GM19438 (cell line): ENCODE data around the gene RASAL2.
"Not testable (repeated sequence)": the region's sequence is repeated elsewhere in the genome, so short reads cannot be mapped to it uniquely, and the experiment has no call there.

Experiments
- ATAC-seq: cut with Tn5 transposase; IDR thresholded peaks from one replicate; pipeline ENCODE4 v1.9.1; 2021; ENCODE audit warnings: low read depth; ENCODE audit not compliant: unreplicated experiment

The RASAL2 gene

DNA sequence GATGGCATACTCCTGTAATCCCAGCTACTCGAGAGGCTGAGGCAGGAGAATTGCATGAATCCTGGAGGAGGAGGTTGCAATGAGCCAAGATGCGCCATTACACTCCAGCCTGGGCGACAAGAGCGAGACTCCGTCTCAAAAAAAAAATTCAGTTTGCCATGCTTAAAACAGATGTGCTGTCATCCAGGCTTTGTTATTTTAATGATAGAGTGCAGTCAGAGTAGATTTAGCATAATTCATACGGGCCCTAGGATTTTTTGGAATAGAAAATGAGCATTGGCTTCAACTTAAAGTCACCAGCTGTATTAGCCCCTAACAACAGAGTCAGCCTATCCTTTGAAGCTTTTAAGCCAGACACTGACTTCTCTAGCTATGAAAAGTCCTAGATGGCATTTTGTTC lies 124.6 kb downstream of the RASAL2 start:
- ATAC-seq = no peak

DNA sequence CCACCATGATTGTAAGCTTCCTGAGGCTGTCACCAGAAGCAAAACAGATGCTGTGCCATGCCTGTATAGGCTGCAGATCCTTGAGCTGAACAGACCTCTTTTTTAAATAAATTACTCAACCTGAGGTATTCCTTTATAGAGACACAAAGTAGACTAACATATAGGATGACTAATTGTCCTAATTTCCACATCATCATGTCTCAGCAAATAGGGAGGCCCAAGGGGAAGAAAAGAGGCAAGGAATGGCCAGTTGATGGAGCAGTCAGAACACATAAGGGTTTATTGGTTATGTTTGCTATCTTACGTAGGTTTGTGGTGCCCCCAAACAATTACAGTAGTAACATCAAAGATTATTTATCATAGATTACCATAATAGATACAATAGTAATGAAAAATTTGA lies 126.2 kb downstream of the RASAL2 start:
- ATAC-seq = no peak

DNA sequence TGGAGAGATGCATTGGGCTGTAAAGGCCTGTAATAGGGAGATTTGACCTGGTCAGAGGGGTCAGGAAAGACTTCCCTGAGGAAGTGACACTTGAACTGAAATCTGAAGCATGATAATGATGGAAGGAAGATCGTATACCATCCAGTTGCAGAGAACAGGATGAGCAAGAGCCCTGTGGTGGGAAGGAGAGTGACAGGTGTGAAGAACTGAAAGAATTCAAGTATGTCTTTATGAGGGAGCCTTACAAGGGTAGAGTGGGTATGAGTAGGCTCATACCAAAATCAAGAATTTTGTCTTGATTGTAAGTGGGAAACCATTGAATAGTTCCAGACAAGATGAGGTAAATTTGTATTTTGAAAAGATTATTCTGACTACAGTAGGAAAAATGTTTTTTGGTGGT lies 129.4 kb downstream of the RASAL2 start:
- no peak for ATAC-seq

DNA sequence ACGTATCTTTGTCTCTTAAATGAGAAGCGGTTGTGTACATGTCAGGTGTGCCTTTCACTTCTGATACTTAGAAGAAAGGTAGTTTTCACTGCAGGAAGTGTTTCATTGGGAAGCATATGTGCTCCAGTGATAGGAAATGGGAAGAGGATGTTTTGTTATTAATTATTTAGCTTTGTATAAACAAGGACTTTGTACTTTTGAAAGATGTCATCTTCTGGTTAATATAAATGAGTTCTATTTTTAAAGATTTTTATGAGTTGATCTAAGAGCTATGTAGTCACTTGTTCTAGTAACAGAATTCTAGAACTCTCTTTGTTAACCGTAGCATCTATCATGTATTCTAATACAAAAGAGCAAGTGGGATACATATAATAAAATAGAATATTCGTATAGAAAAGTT lies 130.5 kb downstream of the RASAL2 start:
- ATAC-seq = no peak

DNA sequence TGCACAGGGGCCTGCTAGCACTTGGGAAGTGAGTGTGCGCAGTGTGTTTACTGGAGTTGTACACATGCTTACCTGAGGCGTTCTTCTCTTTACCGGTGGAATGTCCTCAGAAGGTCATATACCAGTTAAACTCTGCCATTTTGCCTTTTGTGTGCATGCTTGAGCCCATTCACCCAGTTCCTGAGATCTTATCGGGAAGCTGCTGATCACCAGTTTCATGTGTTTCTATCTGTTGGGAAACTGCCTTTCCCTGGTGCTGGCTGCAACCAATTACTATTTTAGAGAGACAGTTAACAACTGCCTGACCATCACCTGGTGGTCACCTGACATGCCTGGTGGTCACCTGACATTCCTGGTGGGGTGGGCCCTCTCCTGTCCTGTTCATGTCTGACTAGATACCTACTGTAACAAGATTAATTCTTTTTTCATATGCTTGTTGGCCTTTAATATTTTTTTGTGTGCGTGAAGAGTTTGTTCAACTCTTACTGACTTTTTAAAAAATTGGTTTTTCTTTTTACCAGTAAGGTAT lies 137.0 kb downstream of the RASAL2 start:
- ATAC-seq = no peak

DNA sequence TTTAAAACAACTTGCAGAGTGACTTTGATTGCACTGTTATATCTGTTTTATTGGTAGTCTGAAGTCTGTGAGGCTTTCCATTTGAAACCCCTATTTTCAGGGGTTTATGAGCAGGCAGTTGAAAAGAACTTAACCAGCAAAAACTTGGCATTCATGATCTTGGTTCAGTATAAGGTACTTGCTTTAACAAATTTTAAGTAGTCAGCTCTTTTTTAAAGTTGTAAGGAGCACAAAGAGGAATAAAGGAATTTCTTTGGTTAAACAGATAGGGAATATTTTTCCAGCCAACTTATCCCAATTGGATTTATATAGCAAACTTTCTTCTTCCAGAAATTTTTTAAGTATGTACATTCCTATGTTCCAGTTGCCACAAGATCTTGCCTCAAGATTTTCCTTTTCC lies 138.2 kb downstream of the RASAL2 start:
- no peak for ATAC-seq

DNA sequence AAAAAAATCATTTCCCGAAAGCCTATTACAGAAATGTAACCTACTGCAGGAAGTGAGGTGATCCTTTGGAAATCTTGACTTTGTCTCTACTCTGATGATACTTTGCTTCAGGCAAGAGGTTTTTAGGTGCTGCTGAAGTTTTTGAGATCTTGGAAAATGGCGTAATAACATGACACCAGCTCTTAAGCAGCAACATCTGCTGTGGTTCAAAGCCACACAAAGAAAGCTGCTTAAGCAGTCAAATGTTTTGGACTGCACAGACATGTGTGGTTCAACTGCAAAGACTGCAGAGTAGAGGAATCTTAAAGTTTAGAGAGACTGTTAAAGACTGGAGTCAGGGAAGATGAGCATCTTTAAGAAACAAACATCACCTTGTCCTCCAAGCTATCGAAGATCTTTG lies 139.0 kb downstream of the RASAL2 start:
- ATAC-seq = no peak

DNA sequence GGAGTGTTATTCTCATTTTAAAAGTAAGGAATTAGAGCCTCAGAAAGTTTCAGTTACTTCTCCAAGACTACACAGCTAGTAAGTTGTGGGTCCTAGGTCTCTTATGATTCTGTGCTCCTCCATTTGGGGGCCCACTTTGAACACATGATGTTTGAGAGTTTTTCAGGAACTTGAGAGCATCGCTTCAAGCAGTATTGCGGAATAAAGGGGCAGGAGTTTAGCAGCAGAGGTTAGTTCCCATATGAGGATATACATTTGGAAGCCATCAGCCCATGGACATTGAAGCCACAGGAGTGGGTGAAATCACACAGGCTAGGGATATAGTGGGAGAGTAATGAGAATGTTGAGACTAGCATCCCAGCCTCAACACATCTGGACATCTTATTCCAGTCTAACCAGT lies 143.2 kb downstream of the RASAL2 start:
- ATAC-seq = no peak

DNA sequence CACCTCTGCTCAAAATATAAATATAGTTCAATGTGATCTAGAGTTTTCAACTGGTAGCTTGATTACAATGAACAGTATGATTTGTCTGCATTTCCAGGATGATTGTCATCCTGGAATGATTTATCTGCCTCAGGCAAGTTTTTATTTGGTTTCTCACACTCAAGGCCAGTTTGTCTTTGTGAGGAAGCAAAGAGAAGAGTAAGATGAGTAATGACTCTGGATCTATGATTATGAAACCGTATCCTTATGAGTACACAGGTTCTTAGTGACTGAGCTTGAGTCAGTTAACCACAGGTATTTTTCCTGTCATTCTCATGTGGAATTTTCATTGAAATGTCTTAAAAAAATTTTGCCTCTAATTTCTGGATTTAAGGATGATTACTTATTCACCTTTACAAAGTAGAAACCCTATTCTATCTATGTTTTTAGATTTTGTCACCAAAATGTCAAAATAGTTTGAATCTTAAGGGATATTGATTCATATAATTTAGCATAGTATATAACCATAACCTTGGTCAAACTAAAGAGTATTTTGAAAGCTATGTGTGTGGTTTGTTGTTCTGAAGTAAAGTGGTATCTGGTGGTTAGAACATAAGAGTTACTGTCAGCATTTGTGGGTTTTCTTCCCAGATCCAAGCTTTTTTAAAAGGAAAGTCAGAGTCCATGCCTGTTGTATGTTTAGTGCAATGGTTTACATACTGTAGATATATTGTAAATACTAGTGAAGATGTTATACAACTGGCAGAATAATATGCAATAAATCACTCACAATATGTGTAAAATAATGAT lies 145.0 kb downstream of the RASAL2 start:
- ATAC-seq = no peak

DNA sequence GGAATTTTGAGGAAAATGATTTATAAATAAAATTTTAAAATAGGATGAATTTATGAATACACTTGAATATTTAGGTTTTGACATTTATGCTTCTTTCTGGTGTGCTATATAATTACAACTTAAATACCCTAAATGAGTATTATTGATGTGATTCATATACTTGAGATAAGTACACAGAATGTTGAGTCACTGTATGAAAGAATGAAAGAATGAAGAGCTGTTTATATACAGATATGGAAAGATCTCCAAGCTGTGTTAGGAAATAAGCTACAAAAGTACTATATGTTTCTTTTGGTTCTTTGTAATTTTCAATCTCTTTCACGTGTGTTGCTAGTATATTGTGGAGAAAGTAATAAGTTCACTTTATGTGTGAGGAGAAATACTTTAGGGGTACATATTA lies 147.2 kb downstream of the RASAL2 start:
- ATAC-seq = no peak

DNA sequence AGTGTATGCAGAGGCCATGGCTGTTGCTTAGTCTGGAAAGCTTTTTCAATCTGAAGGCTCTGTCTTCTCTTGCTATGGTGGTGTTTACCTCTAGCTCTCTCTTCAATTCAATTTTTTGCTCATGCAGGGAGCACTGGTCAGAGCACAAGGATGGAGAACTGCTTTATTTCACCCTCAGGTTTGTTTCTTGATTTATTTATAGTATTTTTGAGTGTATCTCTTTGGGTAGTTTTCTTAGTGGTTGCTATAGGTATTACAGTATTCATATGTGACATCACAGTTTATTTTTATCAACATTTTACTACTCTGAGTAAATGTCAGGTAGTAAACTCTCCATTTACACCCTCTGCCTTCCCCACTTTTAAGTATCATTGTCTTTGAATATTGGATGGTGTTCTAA lies 147.9 kb downstream of the RASAL2 start:
- ATAC-seq = no peak

DNA sequence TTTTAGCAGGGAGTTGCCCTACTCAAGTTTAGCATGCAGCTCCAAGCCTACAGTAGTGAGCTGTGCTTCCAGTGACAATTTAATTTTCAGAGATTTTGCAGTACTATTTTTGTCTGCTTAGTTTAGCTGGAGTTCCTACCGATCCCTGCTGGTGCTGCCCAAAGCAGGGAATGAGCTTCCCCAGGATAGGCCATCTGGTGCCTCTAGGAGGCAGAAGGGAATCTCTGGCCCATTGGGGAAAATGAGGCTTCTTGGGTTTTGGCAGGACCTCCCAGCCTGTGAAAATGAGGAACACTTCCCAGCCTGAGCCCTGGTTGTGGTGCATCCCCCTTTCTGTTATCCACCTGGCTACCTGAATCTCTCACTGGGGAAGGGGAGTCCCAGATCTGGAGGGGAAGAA lies 149.2 kb downstream of the RASAL2 start:
- no peak for ATAC-seq

DNA sequence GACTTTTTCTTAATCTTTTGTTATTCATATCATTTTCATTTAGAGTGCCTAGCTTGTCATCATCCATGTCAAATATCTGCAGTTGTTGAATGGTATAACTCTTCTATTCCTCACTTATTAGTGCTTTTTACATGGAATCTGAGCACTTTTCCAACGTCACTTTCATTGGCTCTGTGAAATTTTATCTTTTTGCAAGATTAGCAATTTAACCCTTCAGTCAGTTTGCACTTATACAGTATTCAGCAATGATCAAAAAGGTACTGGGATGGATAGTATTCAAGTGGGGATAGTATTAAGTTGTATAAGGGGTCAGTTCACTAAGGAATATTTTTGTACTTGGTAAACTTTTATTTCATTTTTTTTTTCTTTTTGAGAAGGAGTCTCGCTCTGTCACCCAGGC lies 150.0 kb downstream of the RASAL2 start:
- ATAC-seq = no peak

DNA sequence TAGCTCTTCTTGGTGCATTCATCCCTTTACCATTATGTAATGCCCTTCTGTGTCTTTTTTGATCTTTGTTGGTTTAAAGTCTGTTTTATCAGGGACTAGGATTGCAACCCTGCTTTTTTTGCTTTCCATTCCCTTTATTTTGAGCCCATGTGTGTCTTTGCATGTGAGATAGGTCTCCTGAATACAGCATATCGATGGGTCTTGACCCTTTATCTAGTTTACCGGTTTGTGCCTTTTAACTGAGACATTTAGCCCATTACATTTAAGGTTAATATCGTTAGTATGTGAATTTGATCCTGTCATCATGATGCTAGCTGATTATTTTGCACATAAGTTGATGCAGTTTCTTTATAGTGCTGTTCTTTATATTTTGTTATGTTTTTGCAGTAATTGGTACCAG lies 154.4 kb downstream of the RASAL2 start:
- not testable (repeated sequence) for ATAC-seq

DNA sequence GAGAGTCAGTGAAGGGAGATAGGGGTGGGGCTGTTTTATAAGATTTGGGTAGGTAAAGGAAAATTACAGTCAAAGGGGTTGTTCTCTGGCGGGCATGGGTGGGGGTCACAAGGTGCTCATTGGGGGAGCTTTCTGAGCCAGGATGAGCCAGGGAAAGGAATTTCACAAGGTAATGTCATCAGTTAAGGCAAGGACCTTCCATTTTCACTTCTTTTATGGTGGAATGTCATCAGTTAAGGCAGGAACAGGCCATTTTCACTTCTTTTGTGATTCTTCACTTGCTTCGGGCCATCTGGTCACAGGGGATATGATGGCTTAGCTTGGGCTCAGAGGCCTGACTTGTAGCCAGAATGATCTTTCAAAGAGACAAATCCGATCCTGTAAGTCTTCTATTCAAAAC lies 159.7 kb downstream of the RASAL2 start:
- ATAC-seq = not testable (repeated sequence)

DNA sequence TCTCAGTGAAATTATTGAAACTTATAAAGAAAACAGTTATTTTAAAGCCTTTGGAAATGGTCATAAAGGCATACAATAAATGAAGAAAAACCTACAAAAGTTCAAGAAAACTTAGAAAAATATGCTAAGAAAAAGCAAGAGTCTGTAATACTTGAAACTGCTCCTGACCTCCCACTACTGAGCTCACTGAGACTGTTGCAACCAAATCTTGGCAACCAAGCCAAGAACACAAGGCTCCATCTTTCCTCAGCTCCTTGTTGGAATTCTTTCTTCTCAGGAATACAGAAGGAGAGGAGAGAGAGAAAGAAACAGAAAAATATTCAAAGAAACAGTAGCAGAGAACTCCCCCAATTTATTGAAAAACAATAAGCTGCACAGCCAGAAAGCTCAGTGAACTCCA lies 160.5 kb downstream of the RASAL2 start:
- ATAC-seq = no peak

DNA sequence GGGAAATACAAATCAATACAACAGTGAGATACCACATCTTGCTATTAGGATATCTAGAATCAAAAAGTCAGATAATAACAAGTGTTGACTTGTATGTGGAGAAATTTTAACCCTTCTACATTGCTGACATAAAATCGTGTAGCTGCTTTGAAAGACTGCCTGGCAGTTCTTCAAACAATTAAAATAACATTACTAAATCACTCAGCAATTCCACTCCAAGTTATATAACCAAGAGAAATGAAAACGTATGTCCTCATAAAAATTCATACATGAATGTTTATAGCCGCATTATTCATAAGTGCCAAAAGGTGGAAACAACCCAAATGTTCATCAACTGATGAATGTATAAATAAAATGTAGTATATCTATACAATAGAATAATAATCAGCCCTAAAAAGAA lies 164.6 kb downstream of the RASAL2 start:
- ATAC-seq = no peak

DNA sequence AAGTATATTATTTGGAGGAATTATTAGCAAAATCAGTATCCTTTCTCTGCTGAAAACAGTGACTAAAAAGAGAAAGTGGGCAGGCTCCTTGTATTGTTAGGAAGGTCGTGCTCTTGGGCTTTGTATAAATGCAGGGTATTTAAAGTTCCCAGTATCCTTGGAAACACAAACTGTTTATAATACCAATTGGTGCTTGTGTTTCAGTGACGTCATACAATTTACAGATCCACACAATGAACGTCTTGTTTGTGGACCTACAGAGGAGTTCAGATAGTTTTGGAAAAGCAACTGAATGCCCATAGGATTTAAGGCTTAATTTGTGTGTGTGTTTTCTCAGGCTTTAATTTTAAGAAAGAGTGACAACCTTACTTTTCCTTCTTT lies 168.2 kb downstream of the RASAL2 start:
- ATAC-seq = no peak

DNA sequence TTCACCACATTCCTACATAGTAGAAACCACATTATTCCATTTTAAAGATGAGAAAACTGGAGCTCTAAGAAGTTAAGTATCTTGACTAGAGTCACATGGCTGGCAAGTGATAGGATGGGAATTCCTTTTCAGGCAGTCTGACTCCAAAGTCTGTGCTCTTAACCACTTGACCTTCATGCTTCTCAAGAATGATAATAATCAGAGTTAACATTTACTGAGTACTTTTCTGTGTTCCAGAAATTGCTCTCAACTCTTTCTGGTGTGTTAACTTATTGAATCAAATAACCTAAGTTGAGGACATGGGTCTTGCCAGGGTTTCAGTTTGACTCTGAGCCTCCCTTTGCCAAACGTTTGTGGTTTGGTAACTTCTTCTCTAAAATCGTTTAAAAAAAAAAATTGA lies 169.4 kb downstream of the RASAL2 start:
- no peak for ATAC-seq

DNA sequence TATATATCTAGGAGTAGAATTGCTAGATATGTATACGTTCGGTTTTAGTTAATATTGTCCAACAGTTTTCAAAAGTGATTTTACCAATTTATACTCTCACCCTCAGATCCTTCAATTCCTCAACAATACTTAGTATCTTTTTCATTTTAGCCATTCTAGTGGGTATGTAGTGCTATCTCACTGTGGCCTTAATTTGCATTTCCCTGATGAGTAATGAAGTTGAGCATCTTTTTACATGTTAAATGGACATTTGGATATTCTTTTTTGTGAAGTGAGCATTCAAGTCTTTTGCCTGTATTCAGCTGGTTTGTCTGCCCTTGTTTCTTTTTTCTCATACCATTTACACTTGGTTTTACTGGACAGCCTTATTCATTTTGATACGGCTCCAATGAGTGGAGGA lies 172.2 kb downstream of the RASAL2 start:
- ATAC-seq = no peak

DNA sequence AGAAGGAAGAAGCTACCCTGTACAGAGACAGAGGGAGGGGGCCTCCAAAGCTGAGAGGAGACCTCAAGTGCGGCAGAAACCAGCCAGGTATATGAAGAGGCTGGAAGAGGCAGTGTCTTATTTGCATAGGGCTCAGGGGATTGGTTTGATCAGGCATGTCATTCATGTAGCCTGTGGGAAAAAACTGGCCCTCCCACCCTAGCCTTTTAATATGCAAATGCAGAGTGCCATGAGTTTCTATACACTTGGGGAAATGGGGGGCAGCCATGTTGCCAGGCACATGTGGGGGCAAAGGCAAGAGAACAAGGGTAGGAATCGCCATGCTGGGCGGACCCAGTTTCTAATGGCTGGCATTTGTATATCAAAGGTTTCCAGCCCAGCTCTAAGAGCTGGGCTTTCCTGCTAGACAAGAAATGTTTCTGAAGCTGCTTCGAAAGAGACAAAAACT lies 172.7 kb downstream of the RASAL2 start:
- no peak for ATAC-seq

DNA sequence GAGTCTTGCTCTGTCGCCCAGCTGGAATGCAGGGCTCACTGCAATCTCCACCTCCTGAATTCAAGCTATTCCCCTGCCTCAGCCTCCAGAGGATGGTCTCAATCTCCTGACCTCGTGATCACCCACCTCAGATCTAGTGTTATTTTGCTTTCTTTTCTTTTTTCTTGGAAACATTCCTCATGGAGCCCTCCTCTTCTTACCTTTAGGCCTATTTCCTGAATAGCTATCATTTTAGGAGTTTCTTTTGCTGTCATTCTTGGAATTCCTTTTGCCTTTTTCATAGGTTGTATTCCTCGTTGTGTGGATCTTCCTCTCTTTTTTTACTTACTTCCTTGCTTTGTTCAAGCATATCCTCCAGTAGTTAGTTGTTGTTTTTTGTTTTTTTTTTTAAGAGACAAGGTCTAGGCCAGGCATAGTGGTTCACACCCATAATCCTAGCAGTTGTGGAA lies 173.8 kb downstream of the RASAL2 start:
- no peak for ATAC-seq

DNA sequence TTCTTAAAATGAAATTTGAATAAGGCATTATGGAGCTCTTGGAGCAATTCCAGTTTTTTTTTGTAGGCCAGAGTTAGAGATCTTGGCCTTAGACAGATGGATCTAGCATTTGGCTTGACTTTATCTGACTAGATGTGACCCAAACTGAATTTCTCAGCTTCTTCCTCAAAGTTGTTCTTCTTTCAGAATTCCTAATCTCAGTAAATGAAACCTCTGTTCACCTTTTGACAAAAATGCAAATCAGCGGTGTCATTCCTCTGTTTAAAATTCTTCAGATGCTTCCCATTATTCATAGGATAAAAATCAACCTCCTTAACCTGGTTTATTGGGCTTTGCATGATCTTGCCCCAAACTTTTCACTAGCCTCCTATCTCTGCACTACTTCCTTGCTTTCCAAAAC lies 177.6 kb downstream of the RASAL2 start:
- ATAC-seq = no peak
